ENCODE data around the gene COLGALT1. TPM values are rescaled to one million over a fixed set of nuclear protein-coding genes. Genes with fewer than 3 reads are reported as not detected.

COLGALT1 gene
- total and polyA plus RNA-seq, 2 experiments from 2014 or later = 54.9 to 61.3 TPM

DNA sequence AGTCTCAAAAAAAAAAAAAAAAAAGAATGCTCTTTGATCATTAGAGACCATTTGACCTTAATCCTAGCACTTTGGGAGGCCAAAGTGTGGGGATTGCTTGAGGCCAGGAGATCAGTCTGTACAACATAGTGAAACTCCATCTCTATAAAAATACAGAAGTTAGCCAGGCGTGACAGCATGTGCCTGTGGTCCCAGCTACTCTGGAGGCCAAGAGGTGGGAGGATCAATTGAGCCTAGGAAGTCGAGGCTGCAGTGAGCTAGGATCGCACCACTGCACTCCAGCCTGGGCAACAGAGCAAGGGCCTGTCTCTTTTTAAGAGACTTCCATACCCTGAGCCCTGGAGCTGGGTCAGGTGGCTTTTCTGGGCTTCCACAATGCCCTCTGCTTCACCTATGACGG lies 11.5 kb upstream of the COLGALT1 start:
- TF ChIP-seq EZH2phosphoT487 (IDR thresholded peaks at IDR 0.05; ENCODE audit: low read depth, severe bottlenecking, unreplicated experiment) (no peak), CTCF (IDR thresholded peaks at IDR 0.05; ENCODE audit: poor library complexity) (no peak), EZH2 (IDR thresholded peaks at IDR 0.05; ENCODE audit: borderline replicate concordance) (no peak)
- no peaks in the 10 kb centered on the region for H3K36me3 ChIP-seq (replicated peaks; ENCODE audit: insufficient read depth, low read depth)
- H3K4me3 ChIP-seq = no peak overlapping the region
- no peak overlapping the region for H3K27ac ChIP-seq
- no peaks in the 10 kb centered on the region for H4K20me1 ChIP-seq (ENCODE audit: insufficient read depth, poor library complexity, severe bottlenecking)
- H3K4me1 ChIP-seq (ENCODE audit: insufficient read depth) = peaks cover 6% of the 10 kb centered on the region
- no peak overlapping the region for H3K4me2 ChIP-seq
- WGBS (ENCODE audit: low lambda C conversion rate, missing lambda C conversion rate) = 85% methylated on average over 4 of the region's 4 CpGs
- H3K79me2 ChIP-seq = no peaks in the 10 kb centered on the region
- DNase-seq (ENCODE audit: low spot score) = no peak
- no peaks in the 10 kb centered on the region for H3K9me2 ChIP-seq (replicated peaks; ENCODE audit: insufficient read depth)
- no peaks in the 10 kb centered on the region for H3K9me3 ChIP-seq (ENCODE audit: low read depth)
- H3K27me3 ChIP-seq = peaks cover 2% of the 10 kb centered on the region
- H2AFZ ChIP-seq = no peak overlapping the region

GRCh38 chr19:17544418-17544817 lies 11.0 kb upstream of the COLGALT1 start:
- Histone ChIP-seq H3K79me2 (no peaks in the 10 kb centered on the region), H3K4me2 (no peak overlapping the region), H3K9me3 (ENCODE audit: low read depth) (no peaks in the 10 kb centered on the region), H2AFZ (no peak overlapping the region), H3K27me3 (no peaks in the 10 kb centered on the region), H3K36me3 (replicated peaks; ENCODE audit: insufficient read depth, low read depth) (no peaks in the 10 kb centered on the region), H3K9me2 (replicated peaks; ENCODE audit: insufficient read depth) (no peaks in the 10 kb centered on the region), H3K27ac (no peak overlapping the region), H4K20me1 (ENCODE audit: insufficient read depth, poor library complexity, severe bottlenecking) (no peaks in the 10 kb centered on the region), H3K4me3 (no peak overlapping the region), H3K4me1 (ENCODE audit: insufficient read depth) (peaks cover 1% of the 10 kb centered on the region)
- 92% methylated on average over 4 of the region's 4 CpGs for WGBS (ENCODE audit: low lambda C conversion rate, missing lambda C conversion rate)
- no peak for DNase-seq (ENCODE audit: low spot score)
- TF ChIP-seq EZH2phosphoT487 (IDR thresholded peaks at IDR 0.05; ENCODE audit: low read depth, severe bottlenecking, unreplicated experiment) = no peak
- no peak for TF ChIP-seq CTCF (IDR thresholded peaks at IDR 0.05; ENCODE audit: poor library complexity)

- H2AFZ ChIP-seq = no peak overlapping the region
- H3K9me2 ChIP-seq (replicated peaks; ENCODE audit: insufficient read depth) = no peaks in the 10 kb centered on the region
- TF ChIP-seq EZH2 (IDR thresholded peaks at IDR 0.05; ENCODE audit: borderline replicate concordance) = no peak
- no peak for TF ChIP-seq CTCF (IDR thresholded peaks at IDR 0.05; ENCODE audit: poor library complexity)
- no peak for TF ChIP-seq EZH2phosphoT487 (IDR thresholded peaks at IDR 0.05; ENCODE audit: low read depth, severe bottlenecking, unreplicated experiment)
- H3K27ac ChIP-seq = no peak overlapping the region
- H4K20me1 ChIP-seq (ENCODE audit: insufficient read depth, poor library complexity, severe bottlenecking) = no peaks in the 10 kb centered on the region
- no peaks in the 10 kb centered on the region for H3K79me2 ChIP-seq
- H3K4me2 ChIP-seq = no peak overlapping the region
- no peak overlapping the region for H3K4me3 ChIP-seq
- no peak for DNase-seq (ENCODE audit: low spot score)
- no peaks in the 10 kb centered on the region for H3K9me3 ChIP-seq (ENCODE audit: low read depth)
- H3K36me3 ChIP-seq (replicated peaks; ENCODE audit: insufficient read depth, low read depth) = no peaks in the 10 kb centered on the region
- WGBS (ENCODE audit: low lambda C conversion rate, missing lambda C conversion rate) = 91% methylated on average over 6 of the region's 6 CpGs
- H3K27me3 ChIP-seq = no peaks in the 10 kb centered on the region
- H3K4me1 ChIP-seq (ENCODE audit: insufficient read depth) = no peaks in the 10 kb centered on the region
Measured at GRCh38 chr19:17548145-17548544, 7.3 kb upstream of the COLGALT1 start.
